AG04450 (cell line): ENCODE results near the gene KBTBD7. TPM values are rescaled to one million over a fixed set of nuclear protein-coding genes. Genes with fewer than 3 reads are reported as not detected.

Experiments
- CTCF ChIA-PET: fragments of 300-600, 350-600 bp; formaldehyde crosslinking; extraction: SDS; loops from one replicate; lab custom pipeline; 2022; ENCODE audit warnings: antibody characterized with exemption, inconsistent platforms; lab: Charles Lee
- POLR2A ChIA-PET: fragments of 350-600 bp; formaldehyde crosslinking; extraction: SDS; loops from one replicate; lab custom pipeline; 2021; ENCODE audit warnings: antibody characterized with exemption, inconsistent platforms; lab: Yijun Ruan, JAX
- DNase-seq: peaks from one replicate; pipeline ENCODE4 v3.0.0-alpha.2; 2011; ENCODE audit warnings: low read depth, low spot score
- H3K27ac ChIP-seq: one replicate; pipeline ENCODE4 v1.5.1; 2012; ENCODE audit warnings: low read depth, low read length, control low read depth
- H3K27me3 ChIP-seq: one replicate; pipeline ENCODE4 v1.6.0; 2012; ENCODE audit warnings: low read length; ENCODE audit not compliant: control insufficient read depth, insufficient read depth
- H3K4me3 ChIP-seq: 2 replicates; pipeline ENCODE4 v1.5.1; 2011; ENCODE audit warnings: mild to moderate bottlenecking, low read depth, low read length, control low read depth
- H3K9me3 ChIP-seq: 2 replicates; pipeline ENCODE4 v1.5.1; 2012; ENCODE audit warnings: low read length; ENCODE audit not compliant: control insufficient read depth, insufficient read depth
- CTCF ChIP-seq: IDR thresholded peaks from 2 replicates; pipeline ENCODE4 v1.5.1; 2011; ENCODE audit warnings: low read depth, low read length, control low read depth, inconsistent platforms
- polyA plus RNA-seq: library from polyadenylated mRNA; depleted of rRNA; stranded (reverse); fragments of >200 nt; gene quantifications from 2 replicates; pipeline ENCODE4 v1.2.3, GENCODE V29; 2011

The KBTBD7 gene
- polyA plus RNA-seq, 1 experiment = 6.9 TPM

- Histone ChIP-seq H3K4me3 (no peak overlapping the region), H3K27me3 (no peaks in the 10 kb centered on the region), H3K27ac (peak overlapping the region; percentile 49), H3K9me3 (peaks cover 9% of the 10 kb centered on the region)
- POLR2A ChIA-PET = interaction anchor here (0.7 kb wide), 2 partner anchors 125 to 128 kb away, joined by 3 to 4 read pairs; no protein-coding TSS in a partner anchor
- CTCF ChIA-PET = interaction anchor here (0.6 to 0.7 kb wide), 2 partner anchors 32 to 140 kb away, joined by 3 to 6 read pairs; no protein-coding TSS in a partner anchor
- no peak for TF ChIP-seq CTCF
- DNase-seq = peak; percentile 49
Observed at GRCh38 chr13:41188584-41188983, 5.8 kb downstream of the KBTBD7 start.

- no peak overlapping the region for H3K4me3 ChIP-seq
- ChIA-PET POLR2A (interaction anchor here (1.0 kb wide), 1 partner anchor 126 kb away, joined by 3 read pairs; no protein-coding TSS in a partner anchor), CTCF (no interaction called here)
- DNase-seq = no peak
- H3K27ac ChIP-seq = no peak overlapping the region
- H3K9me3 ChIP-seq = no peaks in the 10 kb centered on the region
- no peaks in the 10 kb centered on the region for H3K27me3 ChIP-seq
- TF ChIP-seq CTCF = no peak
Observed at GRCh38 chr13:41186481-41186880, 7.9 kb downstream of the KBTBD7 start.

GRCh38 chr13:41182231-41182630 lies 12.1 kb downstream of the KBTBD7 start:
- CTCF ChIA-PET = no interaction called here

GRCh38 chr13:41179593-41180250 lies 14.6 kb downstream of the KBTBD7 start:
- no peak overlapping the region for H3K4me3 ChIP-seq
- CTCF ChIA-PET = interaction anchor here (0.6 to 0.9 kb wide), 2 partner anchors 12 to 126 kb away, joined by 3 to 4 read pairs; no protein-coding TSS in a partner anchor
- H3K9me3 ChIP-seq = peaks cover 2% of the 10 kb centered on the region; the same call in 1 of the 2 replicates
- DNase-seq = no peak
- no peaks in the 10 kb centered on the region for H3K27me3 ChIP-seq
- H3K27ac ChIP-seq = no peak overlapping the region
- POLR2A ChIA-PET = no interaction called here
- no peak for TF ChIP-seq CTCF

More at GRCh38 chr13:41182231-41182630, 12.1 kb downstream of the KBTBD7 start:
- no peak overlapping the region for H3K4me3 ChIP-seq
- H3K27ac ChIP-seq = no peak overlapping the region
- POLR2A ChIA-PET = no interaction called here
- TF ChIP-seq CTCF = no peak
- DNase-seq = no peak
- H3K27me3 ChIP-seq = no peaks in the 10 kb centered on the region
- H3K9me3 ChIP-seq = no peaks in the 10 kb centered on the region

- H3K4me3 ChIP-seq = no peak overlapping the region
- DNase-seq = no peak
- no peak overlapping the region for H3K27ac ChIP-seq
- TF ChIP-seq CTCF = no peak
- peaks cover 6% of the 10 kb centered on the region; the same call in 1 of the 2 replicates for H3K9me3 ChIP-seq
- CTCF ChIA-PET = no interaction called here
- POLR2A ChIA-PET = no interaction called here
- H3K27me3 ChIP-seq = no peaks in the 10 kb centered on the region
Observed at GRCh38 chr13:41178040-41178439, 16.3 kb downstream of the KBTBD7 start.
